T1000 (cell line): ENCODE results near the gene TIAM1.
A peak's percentile ranks its signal among the peaks of the same experiment; 100 is the strongest.

Experiments used
- DNase-seq: peaks from one replicate; lab custom pipeline; 2025; ENCODE audit warnings: mixed read lengths; lab: John Stamatoyannopoulos, UW

The TIAM1 gene

DNA sequence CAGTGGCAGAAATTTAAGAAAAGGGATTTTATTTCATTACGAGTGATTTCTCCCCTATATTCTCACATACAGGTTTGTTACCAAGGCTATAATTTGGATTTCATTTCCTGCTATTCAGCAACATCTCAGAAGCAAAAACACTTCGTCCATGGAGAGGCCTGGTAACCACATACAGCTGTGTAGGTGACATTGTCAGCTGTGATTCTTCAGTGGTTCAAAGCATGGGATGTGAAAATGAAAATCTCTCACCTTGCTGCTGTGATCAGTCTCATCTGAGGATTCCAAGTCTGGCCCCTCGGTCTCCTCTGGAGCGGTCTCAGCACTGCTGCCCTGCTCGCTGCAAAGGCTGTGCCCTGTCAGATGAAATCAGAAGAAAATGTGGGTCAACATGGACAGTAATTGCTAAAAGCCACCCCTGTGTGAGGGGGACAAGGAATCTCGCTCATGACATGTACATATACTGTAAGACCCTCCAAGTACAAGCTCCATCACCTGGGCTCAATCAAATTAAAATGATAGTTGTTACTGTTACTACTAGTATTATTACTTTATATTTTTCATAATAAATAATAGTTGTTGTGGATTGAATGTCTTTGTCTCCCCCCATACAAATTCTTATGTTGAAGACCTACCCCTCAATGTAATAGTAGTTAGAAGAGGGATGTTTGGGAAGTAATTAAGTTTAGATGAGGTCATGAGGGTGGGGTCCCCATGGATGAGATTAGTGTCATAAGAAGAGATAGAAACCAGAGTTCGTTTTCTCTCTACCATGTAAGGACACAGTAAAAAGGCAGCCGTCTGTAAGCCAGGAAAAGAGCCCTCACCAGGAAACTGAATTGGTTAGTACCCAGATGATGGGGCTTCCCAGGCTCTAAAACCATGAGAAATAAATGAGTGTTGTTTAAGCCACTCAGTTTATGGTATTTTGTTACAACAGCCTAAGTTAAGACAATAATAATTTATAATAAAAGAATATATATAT, 179.1 kb downstream of the TIAM1 start:
- DNase-seq: no peak

DNA sequence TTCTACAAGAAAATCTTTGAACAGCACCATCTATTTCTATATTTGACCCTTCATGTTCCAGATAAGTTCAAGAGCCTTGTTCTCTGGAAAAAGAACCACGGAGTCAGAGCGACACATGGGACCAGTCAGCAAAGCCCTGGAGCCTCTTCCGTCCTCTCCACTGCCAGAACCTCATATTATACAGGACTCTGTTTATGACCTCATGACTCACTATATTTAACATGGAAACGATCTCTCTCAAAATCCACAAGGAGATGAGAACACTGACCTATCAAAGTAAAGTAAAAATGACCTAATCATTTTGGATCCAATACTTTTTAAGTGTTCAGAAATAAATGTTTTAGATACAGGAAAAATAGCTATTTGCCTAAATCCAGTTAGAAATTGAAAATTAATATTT, 181.2 kb downstream of the TIAM1 start:
- DNase-seq: peak; percentile 5

DNA sequence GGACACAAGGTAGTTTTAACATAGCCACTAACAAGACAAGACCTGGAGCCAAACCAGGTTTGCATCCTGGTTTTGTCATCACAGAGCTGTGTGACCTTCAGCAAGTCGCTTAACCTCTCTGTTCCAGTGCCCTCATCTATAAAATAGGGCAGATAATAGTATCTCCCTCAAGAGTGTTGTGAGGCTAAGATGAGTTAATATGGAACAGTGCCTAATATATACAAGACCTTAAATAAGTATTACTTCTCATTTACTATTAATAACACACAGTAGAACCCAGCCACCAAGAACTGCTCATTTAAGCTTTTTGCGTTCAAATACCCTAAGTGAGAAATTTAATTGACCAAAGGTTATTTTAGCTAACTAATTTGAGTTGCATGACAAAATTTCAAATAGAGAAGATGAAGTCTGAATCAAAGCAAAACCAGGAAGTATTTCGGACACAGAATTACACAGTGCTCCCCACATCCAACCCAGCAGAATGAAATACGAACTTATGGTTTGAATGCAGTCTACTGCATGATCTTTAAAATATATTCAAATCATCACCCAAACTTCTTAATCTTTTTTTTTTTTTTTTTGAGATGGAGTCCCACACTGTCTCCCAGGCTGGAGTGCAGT, 181.9 kb downstream of the TIAM1 start:
- no peak for DNase-seq

DNA sequence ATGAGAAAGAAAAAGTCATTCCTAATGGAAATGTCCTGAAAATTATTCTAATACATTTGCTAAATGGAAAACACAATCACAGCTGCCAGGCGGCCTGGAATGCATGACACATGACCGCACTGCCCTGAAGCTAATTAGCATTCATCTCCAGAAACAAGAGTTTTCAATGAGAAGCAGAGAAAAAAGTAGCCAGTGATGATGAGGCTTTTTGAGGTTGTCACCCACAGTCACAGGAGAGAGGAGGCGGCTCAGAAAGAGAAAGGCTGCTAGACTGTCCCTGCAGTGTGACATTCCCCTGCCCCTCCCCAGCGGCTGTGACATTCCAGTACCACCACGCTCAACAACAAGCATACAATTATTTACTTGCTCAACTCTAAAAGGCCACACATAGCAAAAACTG, 182.9 kb downstream of the TIAM1 start:
- DNase-seq: peak; percentile 6

- DNase-seq: no peak
Measured at GRCh38 chr21:31159808-31160207, 184.3 kb downstream of the TIAM1 start.

DNA sequence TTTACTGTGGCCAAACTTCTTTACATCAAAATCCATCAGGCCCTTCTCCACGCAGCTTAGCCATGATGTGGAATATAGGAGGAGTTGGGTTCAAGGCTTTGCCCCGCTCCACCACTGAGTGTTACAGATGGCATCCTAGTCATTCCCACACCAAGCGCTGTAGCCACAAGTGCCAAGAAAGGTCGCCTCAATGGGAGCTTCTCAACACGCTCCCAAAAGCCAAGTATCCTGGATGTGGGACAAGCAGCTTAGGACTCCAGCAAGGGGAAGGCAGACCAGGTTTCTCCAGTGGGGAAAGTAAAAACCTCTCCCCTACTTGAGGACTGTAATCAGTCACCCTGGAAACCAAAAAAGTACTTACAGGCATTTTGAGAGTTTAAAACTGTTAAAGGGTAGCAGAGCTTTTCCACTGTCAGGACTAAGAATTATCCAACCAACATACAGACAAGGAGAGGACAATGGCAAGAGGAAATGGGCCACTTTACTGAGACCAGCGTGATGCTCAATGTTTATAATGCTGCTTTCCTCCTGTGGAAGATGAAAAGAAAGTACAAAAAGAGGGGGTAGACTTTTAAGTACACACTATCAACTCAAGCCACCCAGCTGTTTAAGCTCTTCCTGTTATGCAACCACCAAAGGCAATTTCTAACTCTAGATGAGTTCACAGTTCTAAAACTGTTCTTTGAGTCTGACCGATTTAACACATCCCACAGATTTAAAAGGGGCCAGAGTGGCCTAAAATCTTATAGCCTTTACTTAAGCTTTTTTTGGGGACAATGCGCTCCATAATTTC, 185.1 kb downstream of the TIAM1 start:
- DNase-seq: no peak

- no peak for DNase-seq
Measured at GRCh38 chr21:31157756-31158155, 186.3 kb downstream of the TIAM1 start.

- DNase-seq: no peak
Measured at GRCh38 chr21:31156662-31157061, 187.4 kb downstream of the TIAM1 start.

- DNase-seq: no peak
Measured at GRCh38 chr21:31156169-31156568, 187.9 kb downstream of the TIAM1 start.

- DNase-seq: no peak
Measured at GRCh38 chr21:31151156-31152045, 192.7 kb downstream of the TIAM1 start.

DNA sequence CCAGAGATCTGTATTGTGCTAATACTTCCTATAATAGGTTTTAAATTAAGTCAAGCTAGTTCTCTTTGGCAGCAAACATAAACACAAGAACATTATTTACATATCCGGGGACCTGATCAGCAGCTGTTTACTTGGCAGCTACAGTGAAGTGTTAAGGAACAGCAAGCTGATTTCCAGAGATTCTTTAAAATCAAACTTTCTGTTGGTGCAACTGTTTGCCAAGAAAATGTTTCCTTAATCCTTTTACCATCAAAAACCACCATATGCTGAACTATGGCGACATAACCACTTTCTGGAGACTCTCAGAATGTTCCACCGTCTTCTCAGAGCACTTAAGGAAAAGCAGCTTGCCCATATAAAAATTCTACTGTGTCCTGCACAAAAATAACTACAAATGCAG, 198.8 kb downstream of the TIAM1 start:
- no peak for DNase-seq

DNA sequence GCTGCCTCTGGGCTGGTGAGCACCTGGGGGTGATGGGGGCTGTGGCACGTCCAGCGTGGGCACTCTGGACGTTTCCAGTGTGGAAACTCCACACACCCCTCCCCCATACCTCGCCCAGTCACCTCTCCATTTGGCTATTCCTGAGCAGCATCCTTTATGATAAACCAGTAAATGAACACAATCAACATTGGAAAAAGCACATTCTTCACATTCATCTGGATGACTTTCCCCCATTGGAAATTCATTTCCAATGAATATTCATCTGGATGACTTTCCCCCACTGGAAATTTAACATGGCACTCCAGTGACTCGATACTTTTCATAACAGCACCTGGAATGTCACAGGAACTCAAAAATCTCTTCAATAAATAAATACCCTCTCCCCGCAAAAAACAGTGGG, 201.0 kb downstream of the TIAM1 start:
- DNase-seq: no peak

DNA sequence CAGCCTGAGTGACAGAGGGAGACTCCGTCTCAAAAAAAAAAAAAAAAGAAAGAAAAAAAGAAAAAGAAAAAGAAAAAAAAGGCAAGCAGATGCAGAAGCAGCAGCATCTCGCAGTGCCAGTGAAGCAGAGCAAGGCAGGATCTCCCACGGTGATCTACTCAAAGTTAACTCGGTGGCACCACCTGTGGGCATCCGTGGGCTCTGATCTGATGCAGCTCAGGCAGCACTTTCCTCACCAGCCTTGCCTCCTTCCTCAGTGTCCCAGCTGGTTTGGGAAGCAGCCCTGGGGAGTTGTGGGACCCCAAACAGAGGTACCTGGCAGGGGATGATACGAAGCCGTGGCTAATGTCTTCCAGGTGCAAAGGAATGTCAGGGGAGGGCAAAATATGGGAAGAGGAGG, 201.5 kb downstream of the TIAM1 start:
- no peak for DNase-seq

DNA sequence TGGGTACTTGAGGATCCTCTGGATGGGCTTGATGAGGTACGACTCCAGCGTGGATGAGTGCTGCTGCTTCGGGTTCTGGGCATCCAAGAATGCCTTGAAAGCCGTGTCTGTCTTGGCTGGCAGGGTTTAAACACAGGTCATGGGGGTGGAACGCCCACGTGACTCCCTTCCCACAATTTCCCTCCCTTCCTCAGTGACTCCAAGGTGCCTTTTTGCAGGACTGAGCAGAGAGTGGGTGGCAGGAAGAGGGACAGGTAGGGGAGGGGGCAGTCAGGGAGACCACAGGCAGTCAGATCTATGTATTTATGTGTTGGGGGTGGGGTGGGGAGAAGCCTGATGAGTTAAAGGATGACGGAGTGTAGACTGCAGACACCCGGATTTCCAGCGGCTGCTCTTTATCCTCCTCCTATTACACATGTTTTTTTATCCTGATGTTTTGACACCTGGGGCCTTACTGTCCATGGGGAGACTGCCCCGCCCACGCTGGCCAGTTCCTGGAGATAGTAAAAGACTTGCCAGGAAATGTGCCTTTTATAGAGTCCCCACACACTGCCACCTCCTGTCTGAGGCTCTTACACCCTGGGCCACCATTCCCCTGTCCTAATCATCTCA, 202.6 kb downstream of the TIAM1 start:
- DNase-seq: no peak

DNA sequence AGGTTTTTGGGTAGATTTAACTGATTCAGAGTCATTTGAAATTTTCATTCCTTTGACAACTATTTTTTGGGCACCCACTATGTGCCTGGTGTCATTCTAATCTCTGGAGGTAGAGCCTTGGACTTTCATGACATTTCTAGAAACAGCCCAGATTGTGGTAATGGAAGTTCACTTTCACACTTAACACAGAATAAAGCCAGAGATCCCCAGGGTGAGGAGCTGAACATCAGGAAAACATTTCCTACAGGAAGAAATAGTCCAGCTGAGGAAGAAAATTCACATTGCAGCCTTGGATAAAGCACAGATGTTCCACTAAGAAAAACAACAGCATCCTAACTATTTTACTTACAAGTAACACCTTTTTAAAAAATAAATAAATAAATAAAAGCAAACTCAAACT, 203.4 kb downstream of the TIAM1 start:
- DNase-seq: no peak

GRCh38 chr21:31140025-31140424, 204.0 kb downstream of the TIAM1 start:
- no peak for DNase-seq

- DNase-seq: no peak
Measured at GRCh38 chr21:31137960-31138359, 206.1 kb downstream of the TIAM1 start.

- no peak for DNase-seq
Measured at GRCh38 chr21:31136891-31137290, 207.2 kb downstream of the TIAM1 start.

GRCh38 chr21:31135531-31136184, 208.4 kb downstream of the TIAM1 start:
- no peak for DNase-seq

DNA sequence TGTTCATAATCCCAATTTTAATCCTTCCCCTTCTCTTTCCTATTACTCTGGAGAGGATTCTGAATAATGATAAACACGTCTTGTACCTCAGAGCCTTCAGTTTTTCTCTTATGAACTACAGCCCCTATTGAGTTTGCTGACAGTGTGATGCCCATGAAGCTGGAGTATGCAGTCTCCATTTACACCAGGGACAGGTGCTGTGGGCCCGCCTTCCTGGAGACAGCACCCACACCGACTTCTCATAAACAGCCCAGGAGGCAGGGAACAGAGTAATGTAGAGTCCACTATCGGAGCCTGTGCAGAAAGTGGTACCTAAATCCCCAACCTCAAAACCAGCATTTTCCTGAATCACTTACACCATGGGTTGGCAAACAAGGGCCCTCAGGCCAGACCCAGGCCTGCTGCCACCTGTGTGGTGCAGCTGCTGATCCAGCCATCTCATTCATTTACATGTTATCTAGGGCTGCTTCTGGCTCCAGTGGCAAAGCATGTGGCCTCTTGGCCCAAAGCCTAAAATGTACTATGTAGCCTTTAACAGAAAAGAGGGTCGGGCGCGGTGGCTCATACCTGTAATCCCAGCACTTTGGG, 210.7 kb downstream of the TIAM1 start:
- DNase-seq: no peak
